ENCODE data around the gene TTYH3.
"Not testable (repeated sequence)": the region's sequence is repeated elsewhere in the genome, so short reads cannot be mapped to it uniquely, and the experiment has no call there.

Gene TTYH3

GRCh38 chr7:2666588-2667250, 34.9 kb downstream of the TTYH3 start:
- DNase-seq, result no peak

DNA sequence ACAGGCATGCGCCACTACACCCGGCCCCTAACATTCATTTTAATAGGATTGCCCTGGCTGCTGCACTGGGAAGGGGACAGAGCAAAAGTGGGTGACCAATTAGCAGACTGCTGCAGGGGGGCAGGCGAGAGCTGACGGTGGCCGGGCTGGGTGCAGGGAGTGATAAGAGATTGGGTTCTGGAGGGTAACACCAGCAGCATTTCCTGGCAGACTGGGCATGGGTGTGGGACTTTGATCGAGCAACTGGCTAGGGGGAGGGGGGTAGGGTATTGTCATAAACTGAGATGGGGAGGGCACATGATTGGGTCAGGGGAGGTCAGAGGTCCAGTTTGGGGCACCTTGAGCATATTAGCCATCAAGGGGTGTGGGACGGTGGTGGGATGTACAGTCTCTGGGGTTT, 36.1 kb downstream of the TTYH3 start:
- DNase-seq, result no peak

DNA sequence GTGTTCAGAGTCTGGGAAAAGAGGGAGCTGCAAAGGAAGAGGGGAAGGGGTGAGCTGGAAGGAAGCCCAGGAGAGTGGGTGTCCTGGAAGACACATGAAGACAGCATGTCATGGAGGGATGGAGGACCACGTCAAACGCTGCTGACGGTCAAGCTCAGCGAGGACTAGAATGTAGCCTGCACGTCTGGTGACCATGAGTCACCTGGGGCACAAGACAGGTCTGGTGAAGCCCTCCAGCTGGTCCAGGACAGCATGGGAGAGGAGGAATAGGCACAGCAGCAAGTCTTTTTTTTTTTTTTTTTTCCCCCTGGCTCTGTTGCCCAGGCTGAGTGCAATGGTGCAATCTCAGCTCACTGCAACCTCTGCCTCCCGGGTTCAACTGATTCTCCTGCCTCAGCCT, 36.6 kb downstream of the TTYH3 start:
- DNase-seq, result no peak

- DNase-seq, result no peak
Measured at GRCh38 chr7:2670171-2670570, 38.4 kb downstream of the TTYH3 start.

- peak; percentile 12 for DNase-seq
Measured at GRCh38 chr7:2670720-2671391, 39.1 kb downstream of the TTYH3 start.

DNA sequence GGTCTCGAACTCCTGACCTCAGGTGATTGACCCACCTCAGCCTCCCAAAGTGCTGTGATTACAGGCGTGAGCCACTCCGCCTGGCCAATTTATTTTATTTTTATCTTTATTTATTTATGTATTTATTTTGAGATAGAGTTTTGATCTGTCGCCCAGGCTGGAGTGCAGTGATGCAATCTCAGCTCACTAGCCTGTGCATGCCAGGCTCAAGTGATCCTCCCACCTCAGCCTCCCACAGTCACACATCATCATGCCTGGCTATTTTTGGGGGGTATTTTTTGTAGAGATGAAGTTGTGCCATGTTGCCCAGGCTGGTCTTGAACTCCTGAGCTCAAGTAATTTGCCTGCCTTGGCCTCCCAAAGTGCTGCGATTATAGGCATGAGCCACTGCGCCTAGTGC, 41.4 kb downstream of the TTYH3 start:
- not testable (repeated sequence) for DNase-seq

DNA sequence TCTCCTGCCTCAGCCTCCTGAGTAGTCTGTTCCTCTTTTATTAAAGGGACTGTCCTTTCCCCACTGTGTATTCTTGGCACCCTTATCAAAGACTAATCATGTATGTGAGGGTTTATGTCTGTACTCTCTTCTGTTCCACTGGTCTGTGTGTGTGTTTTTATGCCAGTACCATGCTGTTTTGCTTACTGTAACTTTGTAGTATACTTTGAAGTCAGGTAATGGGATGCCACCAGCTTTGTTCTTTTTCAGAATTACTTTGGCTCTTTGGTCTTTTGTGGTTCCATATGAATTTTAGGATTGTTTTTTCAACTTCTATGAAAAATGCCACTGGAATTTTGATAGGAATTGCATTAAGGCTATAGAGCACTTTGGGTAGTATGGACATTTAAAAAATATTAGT, 42.1 kb downstream of the TTYH3 start:
- no peak for DNase-seq

DNA sequence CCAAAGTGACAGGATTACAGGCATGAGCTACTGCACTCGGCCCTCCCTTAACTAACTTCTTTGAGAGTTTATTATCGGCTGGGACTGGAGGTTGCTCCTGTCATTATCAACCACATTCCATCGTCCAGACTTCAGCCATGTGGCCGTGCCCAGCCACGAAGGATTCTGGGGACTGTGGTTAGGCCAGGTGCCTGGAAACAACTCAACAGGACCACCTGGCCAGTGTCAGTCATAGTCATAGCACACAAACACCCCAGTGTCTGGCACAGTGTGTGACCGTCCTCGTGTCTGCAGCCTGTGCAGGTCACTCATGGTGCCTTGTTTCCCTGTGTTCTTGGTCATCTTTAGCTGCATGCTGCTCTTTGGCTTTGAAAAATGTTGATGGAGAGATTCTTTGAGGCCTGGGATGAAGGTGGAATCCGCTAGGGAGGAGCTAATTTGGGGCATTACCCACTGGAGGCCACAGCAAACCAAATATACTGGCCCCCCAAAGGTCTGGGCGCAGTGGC, 43.5 kb downstream of the TTYH3 start:
- no peak for DNase-seq

- not testable (repeated sequence) for DNase-seq
Measured at GRCh38 chr7:2676576-2676975, 44.8 kb downstream of the TTYH3 start.

GRCh38 chr7:2678454-2678853, 46.7 kb downstream of the TTYH3 start:
- not testable (repeated sequence) for DNase-seq

DNA sequence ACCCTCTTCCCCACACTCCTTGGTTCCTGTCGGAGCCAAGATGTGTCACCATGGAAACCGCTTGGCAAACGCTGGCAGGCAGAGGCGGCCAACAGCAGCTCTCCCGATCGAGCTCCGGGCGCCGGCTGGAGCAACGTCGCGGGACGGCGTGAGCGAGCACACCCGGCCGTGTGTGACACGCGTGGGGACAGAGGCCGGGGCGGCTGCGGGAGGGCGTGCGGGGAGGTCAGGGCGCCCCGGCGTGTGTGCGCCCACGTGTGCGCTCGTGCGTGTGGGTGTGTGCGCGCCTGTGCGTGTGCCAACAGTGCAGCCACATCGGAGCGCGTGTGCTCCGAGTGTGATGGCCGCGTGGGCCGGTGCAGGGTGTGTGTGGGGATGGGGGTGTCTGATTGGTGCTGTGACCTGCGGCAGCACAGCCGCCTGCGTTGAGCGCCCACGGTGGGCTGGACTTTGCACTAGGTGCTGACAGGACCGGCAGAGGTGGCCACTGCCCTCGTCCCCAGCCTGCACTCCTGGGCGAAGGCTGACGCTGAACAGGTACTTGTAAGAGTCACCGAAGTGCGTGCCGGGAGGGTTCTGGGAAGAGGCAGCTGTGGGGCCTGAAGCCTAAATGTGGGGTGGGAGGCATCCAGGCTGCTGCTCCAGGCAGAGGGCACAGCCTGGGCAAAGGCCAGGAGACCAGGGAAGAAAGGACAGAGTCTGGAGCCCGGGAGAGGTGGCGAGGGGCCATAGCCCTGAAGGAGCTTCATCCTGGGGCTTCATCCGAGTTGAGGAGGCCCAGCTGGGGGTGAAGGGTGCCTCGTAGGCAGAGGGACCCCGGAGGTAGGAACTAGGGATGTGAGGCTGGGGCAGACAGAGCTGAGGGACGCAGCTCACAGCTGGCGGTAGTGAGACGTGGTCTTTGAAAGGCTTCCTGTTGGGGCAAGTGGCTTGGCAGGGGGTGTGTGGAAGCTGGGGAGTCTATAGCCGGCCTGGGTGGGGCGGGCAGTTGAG, 47.6 kb downstream of the TTYH3 start:
- DNase-seq, result not testable (repeated sequence)

DNA sequence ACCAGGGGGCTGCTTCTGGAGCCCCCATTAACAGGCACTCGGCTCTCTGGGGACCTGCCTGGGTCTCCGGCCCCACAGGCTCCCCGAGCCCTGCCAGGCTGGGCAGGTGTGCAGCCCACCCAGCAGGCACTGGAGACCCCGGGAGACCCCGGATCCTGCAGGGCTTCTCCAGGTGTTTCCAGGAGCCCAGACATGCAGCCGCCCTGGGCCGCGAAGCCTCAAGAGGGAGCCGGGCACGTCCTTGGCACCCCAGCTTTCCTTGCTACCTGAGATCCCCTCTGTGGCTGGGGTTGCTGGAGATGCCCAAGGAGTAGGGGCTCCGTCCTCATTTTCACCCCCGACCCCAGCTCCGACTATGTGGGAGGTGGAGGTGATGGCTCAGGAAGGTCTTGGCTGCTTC, 48.5 kb downstream of the TTYH3 start:
- DNase-seq, result no peak

DNA sequence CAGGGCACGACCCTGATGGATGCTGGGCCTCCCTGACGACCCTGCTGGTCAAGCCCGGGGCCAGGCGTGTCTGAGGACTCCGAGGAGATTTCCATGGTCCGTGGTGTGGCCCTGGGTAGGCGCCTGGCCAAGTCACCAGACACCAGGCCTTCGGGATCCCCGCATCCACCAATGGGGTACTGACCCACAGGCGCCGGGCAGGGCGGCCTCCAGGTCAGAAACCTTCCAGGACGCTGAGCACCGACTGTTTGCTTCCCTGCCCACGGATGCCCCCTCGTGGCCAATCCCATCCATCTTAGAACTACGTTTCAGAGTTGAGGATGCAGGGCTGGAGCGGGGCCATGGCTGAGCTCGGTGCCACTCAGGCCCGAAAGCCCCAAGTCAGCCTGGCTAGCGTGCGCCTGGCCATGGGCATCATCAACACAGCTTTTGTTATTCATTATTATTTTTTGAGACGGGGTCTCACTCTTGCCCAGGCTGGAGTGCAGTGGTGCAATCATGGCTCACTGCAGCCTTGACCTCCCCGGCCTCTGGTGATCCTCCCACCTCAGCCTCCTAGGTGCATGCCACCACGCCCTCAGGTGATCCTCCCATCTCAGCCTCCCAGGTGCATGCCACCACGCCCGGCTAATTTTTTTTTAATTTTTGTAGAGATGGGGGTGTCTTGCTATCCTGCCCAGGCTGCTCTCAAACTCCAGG, 49.2 kb downstream of the TTYH3 start:
- DNase-seq, result no peak

DNA sequence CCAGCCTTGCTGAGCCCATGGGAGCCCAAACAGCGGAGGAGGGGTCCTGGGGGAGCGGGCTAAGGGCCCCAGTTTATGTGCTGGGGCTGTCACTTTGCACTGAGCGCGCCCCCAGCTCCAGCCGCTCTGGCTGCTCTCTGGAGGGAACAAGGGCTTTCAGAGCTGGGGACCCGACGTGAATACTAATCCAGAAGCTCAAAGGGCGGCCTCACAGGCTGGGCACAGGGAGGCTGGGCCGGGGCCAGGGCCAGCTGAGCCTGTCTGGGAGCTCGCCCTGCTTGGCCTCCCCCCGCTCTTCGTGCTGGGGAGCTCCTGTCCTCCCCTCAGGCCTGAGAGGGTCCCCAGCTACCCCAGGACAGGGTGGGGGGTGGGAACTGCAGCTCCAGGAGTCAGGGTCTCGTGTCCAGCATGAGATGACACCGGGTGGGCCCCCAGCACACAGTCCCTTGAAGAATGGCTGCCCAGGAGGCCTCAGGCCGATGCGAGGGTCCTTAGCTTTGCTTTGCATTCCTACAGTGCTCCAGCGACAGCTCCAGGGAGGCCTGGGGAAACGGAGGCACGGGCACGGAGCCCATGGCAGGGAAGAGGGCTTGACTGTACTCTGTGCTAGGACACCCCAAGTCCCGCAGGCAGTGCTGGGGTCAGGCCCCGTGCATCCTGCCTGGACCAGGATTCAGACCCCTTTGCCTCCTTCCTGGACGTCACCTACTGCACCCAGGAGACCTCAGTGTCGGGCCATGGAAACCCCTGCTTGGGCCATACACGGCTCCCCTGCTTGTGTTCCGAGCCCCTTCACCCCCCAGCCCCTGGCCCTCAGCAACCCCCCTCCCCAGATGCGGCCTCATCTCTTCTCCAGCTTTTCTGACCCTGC, 50.4 kb downstream of the TTYH3 start:
- DNase-seq, result no peak

GRCh38 chr7:2684501-2684900, 52.7 kb downstream of the TTYH3 start:
- DNase-seq, result no peak

DNA sequence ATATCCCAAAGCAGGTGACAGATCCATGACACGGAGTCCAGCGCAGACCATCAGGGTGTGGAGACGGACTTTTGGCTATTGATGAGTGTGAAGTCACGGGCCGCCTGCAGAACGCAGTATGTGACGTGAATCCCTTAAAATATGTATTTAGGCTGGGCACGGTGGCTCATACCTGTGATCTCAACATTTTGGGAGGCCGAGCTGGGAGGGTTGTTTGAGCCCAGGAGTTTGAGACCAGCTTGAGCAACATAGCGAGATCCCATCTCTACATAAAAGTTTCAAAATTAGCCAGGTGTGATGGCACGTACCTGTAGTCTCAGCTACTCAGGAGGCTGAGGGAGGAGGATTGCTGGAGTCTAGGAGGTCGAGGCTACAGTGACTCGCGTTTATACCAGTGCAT, 54.3 kb downstream of the TTYH3 start:
- no peak for DNase-seq

GRCh38 chr7:2687338-2687869, 55.6 kb downstream of the TTYH3 start:
- no peak for DNase-seq

DNA sequence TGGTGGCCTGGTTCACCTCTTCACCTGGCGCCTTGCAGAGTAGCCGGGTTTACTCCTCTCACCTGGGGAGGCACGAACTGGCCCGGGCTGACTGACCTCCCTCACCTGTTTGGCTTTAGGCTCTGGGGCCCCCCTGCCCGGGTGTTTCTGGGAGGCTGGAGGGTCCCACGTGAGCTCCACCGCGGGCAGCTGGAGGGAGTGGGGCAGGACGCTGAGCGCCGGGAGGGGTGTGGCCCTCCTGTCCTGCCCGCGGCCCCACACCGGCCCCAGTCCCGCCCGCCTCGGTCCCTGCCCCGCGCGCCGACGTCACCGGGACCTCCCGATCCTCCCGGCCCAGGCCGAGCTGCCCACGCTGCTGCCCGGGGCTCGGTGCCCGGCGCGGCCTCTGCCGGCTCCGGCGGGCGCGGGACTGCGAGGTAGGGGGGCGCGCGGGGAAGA, 56.1 kb downstream of the TTYH3 start, which contains the start of gene AMZ1:
Gene AMZ1 (plus strand): TSS at position 322 of the 438 bp plus-strand sequence. CDS start 12,250 bp downstream, outside the sequence.
- DNase-seq, result no peak

DNA sequence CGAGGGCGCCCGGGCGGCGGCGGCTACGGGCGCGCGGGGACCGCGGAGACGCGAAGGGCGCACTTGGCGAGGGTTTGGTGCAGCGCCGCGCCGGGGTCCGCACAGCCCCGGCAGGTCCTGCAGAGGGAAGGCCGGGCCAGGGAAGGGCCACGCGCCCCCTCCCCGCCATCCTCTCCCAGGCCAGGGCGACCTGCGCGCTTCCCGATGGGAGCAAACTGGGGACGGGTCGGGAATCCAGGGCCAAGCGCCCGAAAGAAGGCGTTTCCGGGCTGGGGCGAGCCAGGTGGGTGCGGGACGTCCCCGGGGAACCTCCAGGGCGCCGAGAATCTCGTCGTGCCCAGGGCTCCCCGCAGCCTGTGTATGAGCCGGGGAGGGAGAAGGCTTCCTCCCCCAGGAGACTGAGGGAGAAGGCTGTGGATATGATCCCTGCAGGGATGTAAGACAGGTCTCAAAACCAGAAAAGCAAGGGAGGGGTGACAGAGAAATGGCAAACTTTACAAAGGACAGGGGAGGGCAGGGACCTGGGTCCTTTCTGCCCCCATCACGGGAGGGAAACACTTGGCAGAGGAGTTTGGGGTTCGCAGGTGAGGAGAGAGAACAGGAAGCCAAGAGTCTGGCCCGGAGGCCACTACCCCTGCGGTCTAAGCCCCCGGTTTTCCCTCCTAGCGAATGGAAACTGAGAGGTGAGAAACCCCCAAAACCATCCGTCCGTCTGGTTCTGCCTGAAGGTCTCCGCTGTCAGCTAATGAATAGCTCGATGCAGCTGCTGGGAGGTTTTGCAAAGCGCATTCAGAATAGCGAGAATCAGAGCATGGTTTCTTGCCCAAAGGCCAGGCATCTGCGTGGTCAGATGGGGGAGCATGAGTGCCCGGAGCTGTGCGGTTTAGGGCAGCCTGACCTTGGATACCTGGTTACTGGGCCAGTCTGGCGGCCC, 56.9 kb downstream of the TTYH3 start:
- DNase-seq, result no peak

DNA sequence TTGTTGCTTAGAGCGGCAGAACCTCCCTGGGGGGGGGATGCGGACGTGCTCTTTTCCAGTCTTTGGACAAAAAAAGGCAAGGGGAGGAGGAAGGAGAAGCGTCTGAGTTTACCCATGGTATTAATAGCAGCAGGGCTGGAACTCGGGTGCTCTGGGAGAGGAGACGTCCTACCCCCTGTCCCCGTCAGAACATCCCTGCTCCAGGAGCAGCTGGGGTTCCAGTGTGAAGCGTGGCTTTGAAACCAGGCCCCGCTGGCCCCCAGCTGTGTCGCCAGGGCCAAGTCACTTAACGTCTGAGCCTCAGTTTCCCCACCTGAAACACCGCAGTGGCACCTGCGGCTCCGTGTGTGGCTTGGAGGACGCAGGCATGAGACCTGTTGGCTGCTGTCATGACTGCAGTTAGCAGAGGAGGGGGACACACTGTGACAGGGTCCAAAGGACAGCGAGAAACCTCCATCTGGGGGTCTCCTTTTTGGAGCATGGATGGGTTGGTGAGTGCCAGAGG, 57.6 kb downstream of the TTYH3 start:
- no peak for DNase-seq

Data from NCI-H2227 treated with DMSO at 0.1 percent for 48 hours (cell line).